Fibroblast of skin of right quadriceps (primary cell): ENCODE measurements around the gene EXD1.
"Not testable (repeated sequence)": the region's sequence is repeated elsewhere in the genome, so short reads cannot be mapped to it uniquely, and the experiment has no call there.

Experiments
- DNase-seq: peaks from one replicate; pipeline ENCODE4 v3.0.0-alpha.2; 2013

EXD1 gene

GRCh38 chr15:41230650-41231421 is at the start of gene EXD1, which contains the start of gene CHP1:
TSS of gene EXD1 (minus strand) at chr15:41230757. CDS start at chr15:41226575, 4,182 bp downstream.
TSS of gene CHP1 (plus strand) at chr15:41231268. CDS start at chr15:41231383, 115 bp downstream.
- DNase-seq: peak; percentile 97

- no peak for DNase-seq
Measured at GRCh38 chr15:41279535-41280283, 49.2 kb upstream of the EXD1 start.

- DNase-seq: no peak
Measured at GRCh38 chr15:41278319-41278718, 47.8 kb upstream of the EXD1 start.

- DNase-seq: no peak
Measured at GRCh38 chr15:41276831-41277230, 46.3 kb upstream of the EXD1 start.

- no peak for DNase-seq
Measured at GRCh38 chr15:41269887-41270286, 39.3 kb upstream of the EXD1 start.

GRCh38 chr15:41263891-41264351 is 33.4 kb upstream of the EXD1 start:
- DNase-seq: peak; percentile 37

GRCh38 chr15:41262571-41262970 is 32.0 kb upstream of the EXD1 start:
- no peak for DNase-seq

- DNase-seq: not testable (repeated sequence)
Measured at GRCh38 chr15:41260924-41261323, 30.4 kb upstream of the EXD1 start.

GRCh38 chr15:41259546-41260189 is 29.1 kb upstream of the EXD1 start:
- DNase-seq: no peak

- no peak for DNase-seq
Measured at GRCh38 chr15:41258750-41259471, 28.4 kb upstream of the EXD1 start.

GRCh38 chr15:41256577-41257038 is 26.1 kb upstream of the EXD1 start:
- DNase-seq: no peak

- DNase-seq: no peak
Measured at GRCh38 chr15:41256103-41256502, 25.5 kb upstream of the EXD1 start.

GRCh38 chr15:41254560-41254959 is 24.0 kb upstream of the EXD1 start:
- DNase-seq: no peak

- no peak for DNase-seq
Measured at GRCh38 chr15:41251411-41251810, 20.9 kb upstream of the EXD1 start.

- not testable (repeated sequence) for DNase-seq
Measured at GRCh38 chr15:41250745-41251144, 20.2 kb upstream of the EXD1 start.

GRCh38 chr15:41241221-41241964 is 10.8 kb upstream of the EXD1 start:
- DNase-seq: no peak

GRCh38 chr15:41238100-41238499 is 7.5 kb upstream of the EXD1 start:
- no peak for DNase-seq

- no peak for DNase-seq
Measured at GRCh38 chr15:41235929-41236328, 5.4 kb upstream of the EXD1 start.

- not testable (repeated sequence) for DNase-seq
Measured at GRCh38 chr15:41235228-41235627, 4.7 kb upstream of the EXD1 start.

GRCh38 chr15:41233367-41233771 is 2.8 kb upstream of the EXD1 start:
- peak; percentile 50 for DNase-seq

- DNase-seq: peak; percentile 4
Measured at GRCh38 chr15:41231422-41232226, 1.1 kb upstream of the EXD1 start.
